T1000 (cell line): ENCODE results near the gene DDX60.

Experiments used
- DNase-seq: peaks from one replicate; lab custom pipeline; 2025; ENCODE audit warnings: mixed read lengths; lab: John Stamatoyannopoulos, UW

DDX60 gene

GRCh38 chr4:168208957-168209614, 109.5 kb downstream of the DDX60 start:
- no peak for DNase-seq

GRCh38 chr4:168203233-168203911, 115.2 kb downstream of the DDX60 start:
- no peak for DNase-seq

- DNase-seq = no peak
Measured at GRCh38 chr4:168200685-168201084, 117.9 kb downstream of the DDX60 start.

GRCh38 chr4:168199260-168199957, 119.1 kb downstream of the DDX60 start:
- DNase-seq = no peak

GRCh38 chr4:168197926-168198325, 120.6 kb downstream of the DDX60 start:
- no peak for DNase-seq

GRCh38 chr4:168188754-168189153, 129.8 kb downstream of the DDX60 start:
- DNase-seq = no peak

GRCh38 chr4:168183717-168184571, 134.6 kb downstream of the DDX60 start:
- DNase-seq = no peak

- no peak for DNase-seq
Measured at GRCh38 chr4:168177546-168178149, 140.9 kb downstream of the DDX60 start.

- DNase-seq = no peak
Measured at GRCh38 chr4:168174308-168174707, 144.2 kb downstream of the DDX60 start.

GRCh38 chr4:168167714-168168284, 150.8 kb downstream of the DDX60 start:
- DNase-seq = no peak
